GM12878 (cell line): ENCODE data around the gene MYO1D. TPM values are rescaled to one million over a fixed set of nuclear protein-coding genes. Genes with fewer than 3 reads are reported as not detected.

Source experiments
- ATAC-seq: fragments of 200-7000 bp; cut with Tn5 transposase; 3 replicates; pipeline ENCODE4 v1.9.1; 2020; ENCODE audit warnings: mild to moderate bottlenecking, moderate library complexity
- BruUV-seq: library from RNA; stranded (reverse); fragments of 400-500 nt; replicated peaks from 2 replicates; lab custom pipeline; 2021; lab: Mats Ljungman, UMichigan
- CTCF ChIA-PET: fragments of 300-600 bp; sonication (Branson Sonifier 250); formaldehyde crosslinking; extraction: SDS; loops from one replicate; lab custom pipeline; 2021; ENCODE audit warnings: inconsistent platforms; lab: Yijun Ruan, JAX
- POLR2A ChIA-PET: fragments of 350-600 bp; formaldehyde crosslinking; extraction: SDS; loops from one replicate; lab custom pipeline; 2021; ENCODE audit warnings: inconsistent platforms; lab: Charles Lee
- RAD21 ChIA-PET: fragments of 300-600 bp; sonication (Branson Sonifier 250); formaldehyde crosslinking; loops from one replicate; lab custom pipeline; 2023; ENCODE audit warnings: antibody characterized with exemption; ENCODE audit not compliant: unreplicated experiment; lab: Charles Lee
- SMC1A ChIA-PET: fragments of 300-600 bp; sonication (Branson Sonifier 250); formaldehyde crosslinking; loops from one replicate; lab custom pipeline; 2023; ENCODE audit not compliant: unreplicated experiment, uncharacterized antibody; lab: Charles Lee
- DNase-seq: peaks from one replicate; pipeline ENCODE4 v3.0.0-alpha.2; 2011; ENCODE audit warnings: low read depth, low spot score
- FAIRE-seq: peaks from 3 replicates; lab custom pipeline; 2011; peaks lifted over from hg19 to GRCh38; lab: Jason Lieb, UNC
- H2AFZ ChIP-seq: 2 replicates; pipeline ENCODE4 v1.6.0; 2011; ENCODE audit warnings: low read depth, low read length, control low read depth; ENCODE audit not compliant: control insufficient read depth
- H3K27ac ChIP-seq: 2 replicates; pipeline ENCODE4 v1.5.1; 2011; ENCODE audit warnings: control low read depth; ENCODE audit not compliant: control insufficient read depth, insufficient read depth
- H3K27me3 ChIP-seq, 2 experiments: replicated peaks in 1 of 2; 2 replicates each; pipeline versions ENCODE4 v1.6.0 to v1.6.1; 2011; ENCODE audit warnings: low read length in 1 of 2; ENCODE audit not compliant: control insufficient read depth in 2 of 2, insufficient read depth in 2 of 2
- H3K36me3 ChIP-seq, 2 experiments: 2 replicates each; pipeline ENCODE4 v1.5.1; 2011; ENCODE audit warnings: low read length in 1 of 2; ENCODE audit not compliant: control insufficient read depth in 2 of 2, insufficient read depth in 2 of 2
- H3K4me1 ChIP-seq: 2 replicates; pipeline ENCODE4 v1.6.1; 2011; ENCODE audit warnings: mild to moderate bottlenecking, low read length, moderate library complexity, mixed read lengths; ENCODE audit not compliant: control insufficient read depth, insufficient read depth
- H3K4me2 ChIP-seq: 2 replicates; pipeline ENCODE4 v1.6.0; 2011; ENCODE audit warnings: control low read depth; ENCODE audit not compliant: control insufficient read depth, insufficient read depth
- H3K4me3 ChIP-seq: fragments of 200-600 bp; sonication (generic); 2 replicates; pipeline ENCODE4 v1.5.1; 2016
- H3K79me2 ChIP-seq: 2 replicates; pipeline ENCODE4 v1.6.0; 2011; ENCODE audit warnings: low read length; ENCODE audit not compliant: control insufficient read depth, insufficient read depth
- H3K9ac ChIP-seq: 2 replicates; pipeline ENCODE4 v1.8.0; 2011; ENCODE audit warnings: low read length, control low read depth, mixed read lengths; ENCODE audit not compliant: control insufficient read depth, insufficient read depth
- H3K9me3 ChIP-seq: replicated peaks from 3 replicates; pipeline ENCODE4 v1.5.1; 2011; ENCODE audit warnings: mild to moderate bottlenecking, low read length; ENCODE audit not compliant: control insufficient read depth, insufficient read depth
- H4K20me1 ChIP-seq: 2 replicates; pipeline ENCODE4 v1.6.0; 2011; ENCODE audit not compliant: control insufficient read depth, insufficient read depth
- ATF3 ChIP-seq: IDR thresholded peaks from 2 replicates; pipeline ENCODE4 v1.6.1; 2011; ENCODE audit warnings: low read depth, mild to moderate bottlenecking, low read length, moderate library complexity, borderline replicate concordance; ENCODE audit errors: extremely low read depth
- BMI1 ChIP-seq: fragments of 450-650 bp; IDR thresholded peaks from 2 replicates; pipeline ENCODE4 v1.6.1; 2016; ENCODE audit warnings: mild to moderate bottlenecking, moderate library complexity, borderline replicate concordance
- CEBPZ ChIP-seq: fragments of 150-350 bp; IDR thresholded peaks from 2 replicates; pipeline ENCODE4 v1.6.1; 2016; ENCODE audit warnings: low read depth, low read length
- CHD1 ChIP-seq: IDR thresholded peaks from 2 replicates; pipeline ENCODE4 v1.6.1; 2012; ENCODE audit warnings: low read depth, low read length, improper control_type of control experiment
- CHD2 ChIP-seq: IDR thresholded peaks from 2 replicates; pipeline ENCODE4 v1.6.1; 2011; ENCODE audit warnings: low read depth, low read length, improper control_type of control experiment, borderline replicate concordance
- CREM ChIP-seq: IDR thresholded peaks from 2 replicates; pipeline ENCODE4 v1.6.1; 2014; ENCODE audit warnings: antibody characterized with exemption, low read depth
- EZH2 ChIP-seq: IDR thresholded peaks from 2 replicates; pipeline ENCODE4 v1.6.1; 2012; ENCODE audit warnings: low read depth, mild to moderate bottlenecking, control low read depth, inconsistent platforms, low read length, borderline replicate concordance; ENCODE audit not compliant: control insufficient read depth
- HDAC6 ChIP-seq: fragments of 200-600 bp; sonication (generic); IDR thresholded peaks from one replicate; pipeline ENCODE4 v1.8.0; 2017; ENCODE audit warnings: antibody characterized with exemption; ENCODE audit not compliant: unreplicated experiment
- MEF2B ChIP-seq: fragments of 450-650 bp; IDR thresholded peaks from 2 replicates; pipeline ENCODE4 v1.6.1; 2018; ENCODE audit warnings: mild to moderate bottlenecking, moderate library complexity; ENCODE audit not compliant: partially characterized antibody, poor library complexity, severe bottlenecking
- RELA ChIP-seq: fragments of 450-650 bp; IDR thresholded peaks from 2 replicates; pipeline ENCODE4 v1.8.0; 2014; ENCODE audit warnings: borderline replicate concordance; ENCODE audit not compliant: partially characterized antibody
- TCF12 ChIP-seq: IDR thresholded peaks from 2 replicates; pipeline ENCODE4 v1.6.1; 2011; ENCODE audit warnings: low read depth, mild to moderate bottlenecking, low read length
- WGBS: methylation state at CpG from one replicate; pipeline ENCODE4 v1.1.6; 2016; ENCODE audit warnings: low lambda C conversion rate; ENCODE audit not compliant: insufficient replicate concordance, insufficient coverage; ENCODE audit errors: missing lambda C conversion rate; 5-methylcytosine and 5-hydroxymethylcytosine counted together
- in situ Hi-C: fragments of 300-500 bp; cut with MboI; formaldehyde crosslinking; loops from 9 replicates; pipeline ENCODE4 v1.14.3; 2018; ENCODE audit warnings: mixed read lengths
- intact Hi-C: fragments of 100-400 bp; cut with micrococcal nuclease; formaldehyde crosslinking; loops from one replicate; pipeline ENCODE4 v1.14.2; 2022; ENCODE audit not compliant: unreplicated experiment
- polyA plus RNA-seq, 11 experiments: library from polyadenylated mRNA; depleted of rRNA in 4 of 11; unstranded in 6 of 11; stranded (reverse) in 5 of 11; fragments of >200 nt; fragmentation: Nextera tagmentation in 4 of 11; fragmentation: Illumina TruSeq in 1 of 11; extraction: Ambion mirVana in 4 of 11; extraction: Trizol in 1 of 11; gene quantifications; 1 replicate in 1 of 11; 2 replicates in 10 of 11; pipeline versions ENCODE4 v1.2.1 to v1.2.3, GENCODE V29; 2011 to 2016; ENCODE audit warnings: inconsistent platforms in 2 of 11, missing spikeins in 2 of 11, low read depth in 1 of 11
- total RNA-seq, 4 experiments: library from RNA; depleted of rRNA in 3 of 4; stranded (reverse); fragments of >200 nt in 3 of 4; fragmentation: Illumina TruSeq in 1 of 4; extraction: Trizol in 1 of 4; gene quantifications; 2 replicates each; pipeline versions ENCODE4 v1.2.1 to v1.2.3, GENCODE V29; 2013 to 2021

MYO1D gene
- total and polyA plus RNA-seq, 10 of the 15 experiments (the other 5 are each of a cell fraction or from before 2014, with no cell fraction given) = 1.8 to 37.7 (median 25.4) TPM

- no peak overlapping the region for H2AFZ ChIP-seq
- POLR2A ChIA-PET = no interaction called here
- DNase-seq (no peak), FAIRE-seq (no peak), ATAC-seq (no peak)
- no peak overlapping the region for H3K4me3 ChIP-seq
- SMC1A ChIA-PET = no interaction called here
- CTCF ChIA-PET = no interaction called here
- TF ChIP-seq ATF3 = no peak
- TF ChIP-seq CREM = no peak
- no peak for TF ChIP-seq CHD1
- TF ChIP-seq RELA = no peak
- TF ChIP-seq HDAC6 = no peak
- no peak for TF ChIP-seq MEF2B
- no peak for TF ChIP-seq EZH2
- TF ChIP-seq CHD2 = no peak
- no peak for TF ChIP-seq TCF12
- no peak for TF ChIP-seq BMI1
- no peak for TF ChIP-seq CEBPZ
- intact Hi-C loops (no loop called here), in situ Hi-C loops (no loop called here)
- H4K20me1 ChIP-seq = no peaks in the 10 kb centered on the region
- H3K9ac ChIP-seq = no peak overlapping the region
- TSS peak; percentile 11 for BruUV-seq
- RAD21 ChIA-PET = no interaction called here
- H3K4me1 ChIP-seq = no peaks in the 10 kb centered on the region
- H3K79me2 ChIP-seq = no peaks in the 10 kb centered on the region
- no peak overlapping the region for H3K27ac ChIP-seq
- H3K9me3 ChIP-seq = no peaks in the 10 kb centered on the region
- WGBS = 72% methylated on average over 4 of the region's 4 CpGs
- H3K36me3 ChIP-seq = no peaks in the 10 kb centered on the region; a peak in 2 of 4 replicates
- H3K4me2 ChIP-seq = no peak overlapping the region
- no peaks in the 10 kb centered on the region for H3K27me3 ChIP-seq
Observed at GRCh38 chr17:32742681-32743538, 134.0 kb downstream of the MYO1D start.
